OCI-LY7 (cell line): ENCODE measurements around the gene AGPAT3. TPM values are rescaled to one million over a fixed set of nuclear protein-coding genes. Genes with fewer than 3 reads are reported as not detected.

Source experiments
- BruUV-seq: library from RNA; stranded (reverse); fragments of 400-500 nt; replicated peaks from 2 replicates; lab custom pipeline; 2021; lab: Mats Ljungman, UMichigan
- CTCF ChIA-PET: fragments of 300-600 bp; sonication (Branson Sonifier 250); formaldehyde crosslinking; loops from one replicate; lab custom pipeline; 2022; ENCODE audit warnings: antibody characterized with exemption; ENCODE audit not compliant: unreplicated experiment; lab: Charles Lee
- POLR2A ChIA-PET: fragments of 300-600 bp; sonication (Branson Sonifier 250); formaldehyde crosslinking; loops from one replicate; lab custom pipeline; 2022; ENCODE audit warnings: antibody characterized with exemption; lab: Charles Lee
- DNase-seq: peaks from one replicate; pipeline ENCODE4 v3.0.0-alpha.2; 2015; ENCODE audit warnings: low spot score
- H2AFZ ChIP-seq: fragments of 200-600 bp; sonication (generic), shearing (Covaris generic); 2 replicates; pipeline ENCODE4 v1.6.1; 2014; ENCODE audit warnings: mild to moderate bottlenecking, antibody characterized with exemption, low read length, moderate library complexity
- H3K27ac ChIP-seq: fragments of 200-600 bp; sonication (generic); 2 replicates; pipeline ENCODE4 v1.5.1; 2014; ENCODE audit warnings: mixed run types, low read depth, mild to moderate bottlenecking, moderate library complexity, low read length, inconsistent platforms; ENCODE audit not compliant: poor library complexity, severe bottlenecking
- H3K36me3 ChIP-seq: fragments of 200-600 bp; sonication (generic); 2 replicates; pipeline ENCODE4 v1.6.1; 2014; ENCODE audit warnings: mild to moderate bottlenecking, antibody characterized with exemption, low read length, moderate library complexity, mixed read lengths; ENCODE audit not compliant: insufficient read depth
- H3K4me1 ChIP-seq: fragments of 200-600 bp; sonication (generic); 2 replicates; pipeline ENCODE4 v1.5.1; 2014; ENCODE audit warnings: mild to moderate bottlenecking, low read length; ENCODE audit not compliant: insufficient read depth, poor library complexity, severe bottlenecking
- H3K4me2 ChIP-seq: fragments of 200-600 bp; sonication (generic); 2 replicates; pipeline ENCODE4 v1.6.1; 2014; ENCODE audit warnings: mild to moderate bottlenecking, low read length
- H3K4me3 ChIP-seq: fragments of 200-600 bp; sonication (generic); 2 replicates; pipeline ENCODE4 v1.5.1; 2014; ENCODE audit warnings: mild to moderate bottlenecking, low read depth, low read length; ENCODE audit not compliant: poor library complexity, severe bottlenecking
- H3K79me2 ChIP-seq: fragments of 200-600 bp; sonication (generic); 2 replicates; pipeline ENCODE4 v1.6.1; 2016; ENCODE audit warnings: low read depth, mild to moderate bottlenecking, low read length, moderate library complexity, mixed read lengths; ENCODE audit not compliant: insufficient read depth
- H3K9me2 ChIP-seq: fragments of 200-600 bp; sonication (generic); 2 replicates; pipeline ENCODE4 v1.6.1; 2016; ENCODE audit warnings: mild to moderate bottlenecking, low read length, mixed read lengths; ENCODE audit not compliant: insufficient read depth
- H3K9me3 ChIP-seq: fragments of 200-600 bp; sonication (generic); 2 replicates; pipeline ENCODE4 v1.6.1; 2014; ENCODE audit warnings: mild to moderate bottlenecking, mixed run types, low read length, mixed read lengths
- H4K20me1 ChIP-seq: fragments of 200-600 bp; sonication (generic); 2 replicates; pipeline ENCODE4 v1.6.1; 2014; ENCODE audit warnings: mild to moderate bottlenecking, antibody characterized with exemption, low read length, moderate library complexity, mixed read lengths; ENCODE audit not compliant: insufficient read depth
- CTCF ChIP-seq: fragments of 200-600 bp; sonication (generic); conservative IDR thresholded peaks from 2 replicates; pipeline ENCODE4 v1.5.1; 2014; ENCODE audit warnings: mild to moderate bottlenecking, antibody characterized with exemption, low read length, moderate library complexity, mixed read lengths
- EZH2phosphoT487 ChIP-seq: fragments of 200-600 bp; sonication (generic); IDR thresholded peaks from 2 replicates; pipeline ENCODE4 v1.6.1; 2018; ENCODE audit warnings: low read depth, borderline replicate concordance, mild to moderate bottlenecking, mixed run types, antibody characterized with exemption, low read length, moderate library complexity, mixed read lengths
- intact Hi-C: fragments of 100-400 bp; cut with micrococcal nuclease; formaldehyde crosslinking; loops from one replicate; pipeline ENCODE4 v1.10.0; 2022; ENCODE audit not compliant: unreplicated experiment
- total RNA-seq, 2 experiments: library from RNA; depleted of rRNA in 1 of 2; stranded (reverse); fragments of >200 nt in 1 of 2; shearing (Covaris generic) in 1 of 2; gene quantifications; 2 replicates each; pipeline ENCODE4 v1.2.3, GENCODE V29; 2014 to 2022

The AGPAT3 gene
- total RNA-seq, 2 experiments from 2014 or later: 9.2 to 33.4 TPM

GRCh38 chr21:43918385-43918947, 53.4 kb downstream of the AGPAT3 start:
- TF ChIP-seq EZH2phosphoT487: no peak
- TF ChIP-seq CTCF: 0 out of 2 replicates have a peak, but pooled peaks have one; percentile 12
- H3K79me2 ChIP-seq: no peaks in the 10 kb centered on the region
- no peaks in the 10 kb centered on the region for H3K36me3 ChIP-seq
- ChIA-PET CTCF (no interaction called here), POLR2A (no interaction called here)
- no peak for DNase-seq
- BruUV-seq: no TSS peak
- H3K27ac ChIP-seq: no peak overlapping the region
- no peaks in the 10 kb centered on the region for H3K9me2 ChIP-seq
- H4K20me1 ChIP-seq: no peaks in the 10 kb centered on the region
- intact Hi-C loops: no loop called here
- H3K4me2 ChIP-seq: no peak overlapping the region
- no peaks in the 10 kb centered on the region for H3K4me1 ChIP-seq
- H3K9me3 ChIP-seq: no peaks in the 10 kb centered on the region
- no peak overlapping the region for H2AFZ ChIP-seq
- H3K4me3 ChIP-seq: no peak overlapping the region

GRCh38 chr21:43919283-43919682, 54.3 kb downstream of the AGPAT3 start:
- POLR2A ChIA-PET: no interaction called here
- no peaks in the 10 kb centered on the region for H4K20me1 ChIP-seq
- no peaks in the 10 kb centered on the region for H3K36me3 ChIP-seq
- no peaks in the 10 kb centered on the region for H3K9me3 ChIP-seq
- no peak overlapping the region for H3K4me2 ChIP-seq
- intact Hi-C loops: no loop called here
- BruUV-seq: no TSS peak
- DNase-seq: no peak
- TF ChIP-seq EZH2phosphoT487 (no peak), CTCF (no peak)
- no peaks in the 10 kb centered on the region for H3K79me2 ChIP-seq
- H3K4me3 ChIP-seq: no peak overlapping the region
- no peaks in the 10 kb centered on the region for H3K9me2 ChIP-seq
- H3K27ac ChIP-seq: no peak overlapping the region
- no peak overlapping the region for H2AFZ ChIP-seq
- CTCF ChIA-PET: no interaction called here
- no peaks in the 10 kb centered on the region for H3K4me1 ChIP-seq
